Body of pancreas (tissue), 4 donors: ENCODE data around the gene FBLN1. TPM values are rescaled to one million over a fixed set of nuclear protein-coding genes. Genes with fewer than 3 reads are reported as not detected.

Experiments used
- ATAC-seq: fragments of 150-250 bp; one replicate; pipeline ENCODE4 v1.9.1; 2016
- DNase-seq, 4 donors: peaks; one replicate each; pipeline ENCODE4 v3.0.0-alpha.2; 2019
- H3K27ac ChIP-seq, 4 donors: fragments of 200-600 bp; sonication (generic); 1 replicate in 3 of 4; 2 replicates in 1 of 4; pipeline versions ENCODE4 v1.5.1 to v1.6.1; 2016 to 2019; ENCODE audit warnings: mild to moderate bottlenecking in 1 of 4, mixed read lengths in 1 of 4, moderate library complexity in 1 of 4
- H3K27me3 ChIP-seq, 2 donors: fragments of 200-600 bp; sonication (generic); one replicate each; pipeline ENCODE4 v1.6.0; 2016; ENCODE audit warnings: mild to moderate bottlenecking in 1 of 2
- H3K36me3 ChIP-seq, 2 donors: fragments of 200-600 bp; sonication (generic); replicated peaks in 1 of 2; 2 replicates each; pipeline ENCODE4 v1.5.1; 2016; ENCODE audit warnings: low read depth in 2 of 2; ENCODE audit not compliant: insufficient read depth in 1 of 2
- H3K4me1 ChIP-seq: fragments of 200-600 bp; sonication (generic); one replicate; pipeline ENCODE4 v1.6.0; 2016
- H3K4me3 ChIP-seq, 2 donors: fragments of 200-600 bp; sonication (generic); 1 replicate in 1 of 2; 2 replicates in 1 of 2; pipeline ENCODE4 v1.5.1; 2016 to 2019
- H3K9me3 ChIP-seq, 3 donors: fragments of 200-600 bp; sonication (generic); 1 replicate in 2 of 3; 2 replicates in 1 of 3; pipeline ENCODE4 v1.5.1; 2016
- CTCF ChIP-seq, 7 experiments: fragments of 450-650 bp in 4 of 7; fragments of 200-600 bp in 3 of 7; sonication (generic) in 3 of 7; IDR thresholded peaks; one replicate each; pipeline ENCODE4 v1.5.1; 2016 to 2019; ENCODE audit warnings: antibody characterized with exemption in 7 of 7
- POLR2A ChIP-seq, 3 donors: fragments of 450-650 bp; IDR thresholded peaks; one replicate each; pipeline ENCODE4 v1.6.1; 2016; ENCODE audit warnings: antibody characterized with exemption in 3 of 3, mild to moderate bottlenecking in 2 of 3
- WGBS, 2 donors: methylation state at CpG; one replicate each; pipeline ENCODE4 v1.1.5; 2017; 5-methylcytosine and 5-hydroxymethylcytosine counted together
- intact Hi-C: fragments of 100-400 bp; cut with DNase I; formaldehyde crosslinking; loops from one replicate; pipeline ENCODE4 v1.15.1; 2023
- total RNA-seq, 2 donors: library from RNA; depleted of rRNA; stranded (reverse); fragments of >200 nt; gene quantifications; one replicate each; pipeline ENCODE4 v1.1.0, GENCODE V29; 2016

Gene FBLN1
- total RNA-seq, 2 donors from 2014 or later = 97.0 to 119 TPM

GRCh38 chr22:45544588-45545170 is 42.0 kb downstream of the FBLN1 start:
- 63 to 72% methylated on average over 1 to 12 of the region's 12 CpGs for WGBS, 2 donors

GRCh38 chr22:45546333-45547015 is 43.8 kb downstream of the FBLN1 start:
- whole genome bisulfite sequencing, 2 donors = 81 to 87% methylated on average over 12 to 21 of the region's 21 CpGs

More at GRCh38 chr22:45544588-45545170, 42.0 kb downstream of the FBLN1 start:
- Histone ChIP-seq H3K9me3 (no peaks in the 10 kb centered on the region), H3K27me3 (no peaks in the 10 kb centered on the region), H3K4me3 (no peak overlapping the region), H3K36me3 (no peaks in the 10 kb centered on the region), H3K27ac (no peak overlapping the region), H3K4me1 (no peaks in the 10 kb centered on the region)
- intact Hi-C loops = no loop called here
- DNase-seq (no peak), ATAC-seq (peak; percentile 31)
- TF ChIP-seq POLR2A (IDR thresholded peaks at IDR 0.05) (no peak), CTCF (IDR thresholded peaks at IDR 0.05) (no peak)

DNA sequence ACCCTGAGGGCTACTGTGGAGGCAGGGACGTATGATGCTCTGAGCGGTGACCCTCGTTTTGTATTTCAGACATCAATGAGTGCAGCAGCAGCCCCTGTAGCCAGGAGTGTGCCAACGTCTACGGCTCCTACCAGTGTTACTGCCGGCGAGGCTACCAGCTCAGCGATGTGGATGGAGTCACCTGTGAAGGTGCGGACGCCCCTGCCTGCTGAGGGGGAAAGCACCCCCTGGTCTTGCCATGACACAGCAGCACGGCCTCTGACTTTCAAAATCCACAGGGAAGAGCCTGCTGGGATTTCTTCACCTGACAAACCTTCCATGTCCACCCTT is 44.3 kb downstream of the FBLN1 start:
- Histone ChIP-seq H3K4me3 (no peak overlapping the region), H3K27ac (no peak overlapping the region), H3K36me3 (no peaks in the 10 kb centered on the region), H3K4me1 (no peaks in the 10 kb centered on the region), H3K9me3 (no peaks in the 10 kb centered on the region), H3K27me3 (no peaks in the 10 kb centered on the region)
- DNase-seq (no peak), ATAC-seq (no peak)
- whole genome bisulfite sequencing, 2 donors = 69 to 79% methylated on average over 11 of the region's 11 CpGs
- TF ChIP-seq CTCF (IDR thresholded peaks at IDR 0.05) (no peak), POLR2A (IDR thresholded peaks at IDR 0.05) (no peak)
- intact Hi-C loops = no loop called here

More at GRCh38 chr22:45546333-45547015, 43.8 kb downstream of the FBLN1 start:
- no peaks in the 10 kb centered on the region for H3K9me3 ChIP-seq
- no peak overlapping the region for H3K4me3 ChIP-seq
- no peak for TF ChIP-seq POLR2A (IDR thresholded peaks at IDR 0.05)
- no peak for TF ChIP-seq CTCF (IDR thresholded peaks at IDR 0.05)
- DNase-seq (no peak), ATAC-seq (no peak)
- intact Hi-C loops = no loop called here
- H3K4me1 ChIP-seq = no peaks in the 10 kb centered on the region
- H3K27ac ChIP-seq = no peak overlapping the region
- H3K36me3 ChIP-seq = no peaks in the 10 kb centered on the region
- no peaks in the 10 kb centered on the region for H3K27me3 ChIP-seq

DNA sequence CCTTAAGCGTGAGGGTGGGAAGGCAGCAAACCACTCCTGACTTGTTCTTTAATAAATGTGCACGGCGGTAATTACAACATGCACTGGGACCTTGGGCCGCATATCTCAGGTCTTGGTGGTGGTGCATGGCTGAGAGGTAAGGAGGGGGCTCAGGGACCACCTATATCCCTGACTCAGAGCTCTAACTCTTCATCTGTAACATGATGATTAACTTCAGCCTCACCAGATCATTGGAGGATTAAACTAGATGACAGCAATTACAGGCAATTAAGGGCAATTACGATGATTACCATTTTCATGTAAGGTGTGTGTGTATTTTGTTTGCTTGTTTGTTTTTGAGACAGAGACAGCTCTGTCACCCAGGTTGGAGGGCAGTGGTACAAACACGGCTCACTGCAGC is 45.0 kb downstream of the FBLN1 start:
- intact Hi-C loops = no loop called here
- no peak for DNase-seq
- TF ChIP-seq POLR2A (IDR thresholded peaks at IDR 0.05) (no peak), CTCF (IDR thresholded peaks at IDR 0.05) (no peak)
- no peaks in the 10 kb centered on the region for H3K4me1 ChIP-seq
- H3K27ac ChIP-seq = no peak overlapping the region
- H3K27me3 ChIP-seq = no peaks in the 10 kb centered on the region
- no peak overlapping the region for H3K4me3 ChIP-seq
- no peak for ATAC-seq
- H3K36me3 ChIP-seq = no peaks in the 10 kb centered on the region
- 55 to 70% methylated on average over 6 of the region's 6 CpGs for WGBS, 2 donors
- no peaks in the 10 kb centered on the region for H3K9me3 ChIP-seq
